Stimulated activated CD4-positive, alpha-beta T cell treated with anti-CD3 and anti-CD28 coated beads, Interleukin-15, amount 100 ng/mL, for 24 hours (primary cell): ENCODE data around the gene MAP2.

ENCODE experiments used
- DNase-seq: peaks from one replicate; pipeline ENCODE4 v3.0.0-alpha.2; 2020

The MAP2 gene

DNA sequence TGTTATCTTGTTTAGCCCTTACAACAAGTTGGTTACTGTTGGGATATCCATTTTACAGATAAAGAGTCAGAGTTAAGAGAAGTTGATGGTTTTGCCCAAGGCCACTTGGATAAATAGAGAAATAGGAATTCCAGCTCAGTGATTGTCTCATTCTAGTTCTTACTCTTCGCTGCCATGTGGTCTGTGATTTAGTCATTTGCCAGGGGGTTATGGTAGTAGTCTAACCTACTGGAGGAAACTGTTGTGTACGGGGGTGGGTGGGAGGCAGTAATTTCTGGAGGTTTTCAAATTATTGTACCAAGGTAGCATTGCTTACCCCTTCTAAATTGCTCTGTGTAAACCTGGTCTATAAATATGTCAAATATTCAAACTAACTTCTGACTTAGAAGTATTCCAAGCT, 110.4 kb downstream of the MAP2 start:
- DNase-seq = no peak

DNA sequence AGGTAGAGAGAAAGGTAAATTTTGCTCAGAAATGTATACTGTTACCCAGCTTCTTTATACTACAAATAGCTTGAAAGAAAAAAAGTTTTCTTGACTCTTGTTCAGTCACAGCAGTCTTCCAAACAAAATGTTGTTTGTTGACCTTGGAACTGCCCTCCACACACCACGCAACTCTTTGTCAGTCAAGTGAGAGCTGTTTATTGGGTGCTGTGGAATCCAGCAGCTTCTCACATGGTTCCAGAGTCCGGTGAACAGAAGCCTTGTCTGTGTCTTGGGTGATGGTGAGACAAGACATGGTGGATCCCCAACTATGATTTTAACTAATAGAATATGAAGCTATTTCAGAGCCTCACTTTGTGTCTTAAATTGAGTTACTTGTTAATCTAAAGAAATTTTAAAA, 112.5 kb downstream of the MAP2 start:
- no peak for DNase-seq

DNA sequence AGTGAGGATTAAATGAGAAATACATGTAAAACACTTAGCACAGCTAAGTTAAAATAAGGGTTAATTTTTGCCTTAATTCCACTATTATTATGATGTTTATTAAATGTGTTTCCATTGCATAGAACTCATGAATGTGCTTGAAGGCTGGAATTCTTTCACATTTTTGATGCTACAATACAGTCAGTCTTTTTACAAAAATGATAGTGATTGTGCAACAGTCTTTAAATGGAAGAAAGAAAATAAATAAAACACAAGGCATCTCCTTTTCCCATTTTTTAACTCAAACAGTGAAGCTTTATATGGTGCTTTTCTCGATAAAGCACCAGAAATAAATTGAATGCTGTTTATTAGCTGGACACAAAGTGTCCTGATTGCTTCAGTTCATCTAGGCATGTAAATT, 123.9 kb downstream of the MAP2 start:
- DNase-seq = no peak

DNA sequence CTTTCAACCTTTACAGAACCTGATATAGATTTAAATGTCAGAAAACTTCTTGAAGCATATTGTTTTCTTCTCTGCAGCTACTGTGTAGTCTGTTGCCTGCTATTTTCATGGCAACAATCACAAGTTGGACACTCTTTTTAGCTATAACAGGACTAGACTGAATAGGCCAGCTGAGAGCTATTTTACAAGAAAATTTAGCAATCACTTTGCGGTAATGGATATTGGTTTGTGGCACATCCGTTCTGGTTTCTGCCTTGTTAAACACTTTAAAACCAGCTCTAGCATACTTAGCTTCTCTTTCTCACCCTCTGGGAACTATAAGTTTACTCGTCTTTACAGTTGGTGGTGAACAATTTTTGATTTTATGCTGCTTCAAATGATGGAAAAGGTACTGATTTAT, 125.7 kb downstream of the MAP2 start:
- no peak for DNase-seq

DNA sequence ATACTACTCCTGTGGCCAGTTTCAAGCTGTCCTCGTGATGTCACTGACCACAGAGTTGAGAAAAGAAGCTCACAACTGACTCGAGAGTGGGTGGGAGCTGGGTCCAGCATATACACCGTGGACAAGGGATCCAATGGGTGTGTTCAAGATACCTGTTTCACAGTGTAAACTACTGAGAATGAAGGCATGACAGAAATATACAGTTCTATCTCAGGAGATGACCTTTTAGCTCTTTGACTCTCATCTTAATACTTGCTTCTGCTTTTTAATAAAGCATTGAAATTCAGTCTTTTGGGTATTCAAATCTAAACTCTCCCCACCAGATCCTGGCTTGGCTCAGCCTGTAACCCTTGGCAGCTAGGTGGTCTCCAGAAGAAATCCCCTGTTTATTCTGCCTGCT, 130.1 kb downstream of the MAP2 start:
- DNase-seq = no peak

DNA sequence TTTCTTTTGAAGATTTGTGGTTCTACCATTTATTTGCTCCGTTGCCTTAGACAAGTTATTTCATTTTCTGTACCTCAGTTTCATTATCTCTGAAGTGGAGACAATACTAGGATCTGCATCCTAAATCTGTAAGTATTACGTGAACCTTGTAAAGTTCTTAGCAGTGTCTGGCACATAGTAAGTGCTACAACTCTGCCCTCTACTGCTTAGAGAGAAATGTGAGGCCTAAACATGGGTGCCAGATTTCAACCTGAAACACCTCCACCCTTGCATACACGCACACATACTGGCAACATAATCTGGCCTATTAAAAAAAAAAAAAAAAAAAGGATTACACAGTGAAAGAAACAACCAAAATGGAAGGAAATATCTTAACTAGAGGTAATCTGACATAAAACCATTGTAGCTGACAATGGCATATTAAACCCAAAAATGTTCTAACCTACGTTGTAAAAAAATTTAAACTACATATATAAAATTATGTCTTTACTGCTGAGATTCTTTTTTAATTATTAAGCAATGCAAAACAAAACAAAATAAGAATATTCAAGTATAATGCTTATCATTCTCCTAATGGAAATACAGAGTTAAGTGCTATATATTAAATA, 132.6 kb downstream of the MAP2 start:
- no peak for DNase-seq

DNA sequence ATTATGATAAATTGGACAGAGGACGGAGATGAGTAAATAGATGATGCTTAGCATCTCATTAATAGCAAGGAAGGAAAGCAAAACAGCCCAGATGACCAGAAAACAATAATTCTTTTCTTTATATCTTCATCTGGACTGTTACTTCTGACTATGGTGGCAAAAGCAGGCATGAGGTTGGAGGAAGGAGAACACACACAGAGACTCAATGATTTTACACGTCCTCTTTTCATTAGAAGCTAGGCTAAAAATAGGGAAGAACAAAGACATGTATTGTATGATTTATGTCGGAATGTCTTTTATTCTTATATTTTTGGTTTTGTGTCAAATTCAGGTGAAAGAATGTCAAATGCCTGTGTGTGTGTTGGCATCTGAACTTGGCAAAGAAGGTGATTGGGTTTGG, 137.1 kb downstream of the MAP2 start:
- no peak for DNase-seq

DNA sequence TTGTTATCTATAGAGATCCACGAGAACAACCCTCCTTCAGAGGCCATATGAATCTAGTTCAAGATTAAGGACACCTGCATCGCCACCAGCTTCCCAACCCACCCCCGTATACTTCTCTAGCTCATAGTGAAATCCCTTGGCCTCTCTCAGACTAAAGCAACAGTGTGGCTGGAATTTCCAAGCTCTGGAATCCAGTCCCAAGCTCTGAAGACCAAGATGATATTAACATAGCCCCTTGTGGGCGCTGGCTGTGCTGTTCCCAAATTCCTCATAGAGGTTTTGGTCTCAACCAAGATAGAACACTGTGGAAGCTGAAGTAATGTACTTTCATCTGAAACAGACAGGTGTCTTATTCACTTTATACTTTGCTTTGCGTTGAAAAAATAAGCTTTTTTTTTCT, 139.6 kb downstream of the MAP2 start:
- no peak for DNase-seq

DNA sequence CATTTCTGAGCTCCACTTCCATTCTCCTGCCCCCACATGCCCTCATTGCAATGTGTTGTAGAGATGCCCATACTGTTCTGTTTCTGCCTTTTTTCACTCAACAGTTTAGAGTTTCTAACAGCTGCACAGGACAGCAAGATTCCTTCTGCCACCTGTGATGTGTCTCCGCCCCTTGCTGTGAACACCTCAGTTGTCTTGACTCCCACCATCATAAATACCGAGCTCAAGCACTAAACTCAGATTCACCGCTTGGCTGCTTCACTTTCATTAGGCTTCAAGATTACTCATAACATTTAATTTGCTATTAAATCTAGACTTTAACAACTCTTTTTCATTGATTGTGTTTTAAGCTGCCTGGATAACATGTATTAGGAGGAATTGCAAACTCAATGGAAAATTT, 141.0 kb downstream of the MAP2 start:
- DNase-seq = no peak

DNA sequence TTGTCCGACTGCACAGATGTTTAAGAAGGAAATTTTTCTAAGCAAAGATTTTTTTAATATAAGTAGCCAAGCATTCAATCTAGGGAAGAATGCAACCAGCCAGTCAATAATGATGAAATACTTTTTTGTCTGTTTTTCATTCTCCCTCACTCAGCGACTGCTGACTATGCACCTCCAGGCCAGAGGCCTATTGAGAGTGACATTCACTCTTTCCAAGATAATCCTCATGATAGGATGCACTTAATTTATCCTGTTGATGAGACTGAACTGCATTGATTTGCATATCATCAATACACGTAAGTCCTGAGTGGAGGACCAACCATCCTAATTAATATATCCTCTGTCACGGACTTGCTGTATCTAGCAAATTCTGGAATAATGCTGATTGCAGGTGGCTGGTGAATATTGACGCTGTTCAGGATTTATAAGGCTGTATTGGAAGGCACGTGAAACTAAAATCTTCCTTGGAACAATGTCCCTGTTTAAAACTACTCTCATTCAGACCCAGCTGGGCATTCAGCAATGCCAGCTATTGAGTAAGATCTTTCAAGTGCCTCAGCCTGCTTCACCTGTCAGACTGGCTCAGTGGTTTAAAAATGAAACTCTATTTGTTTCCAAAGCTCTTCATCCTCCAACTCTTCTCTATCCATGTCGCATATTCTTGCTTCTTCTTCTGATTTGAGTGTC, 142.2 kb downstream of the MAP2 start:
- no peak for DNase-seq

DNA sequence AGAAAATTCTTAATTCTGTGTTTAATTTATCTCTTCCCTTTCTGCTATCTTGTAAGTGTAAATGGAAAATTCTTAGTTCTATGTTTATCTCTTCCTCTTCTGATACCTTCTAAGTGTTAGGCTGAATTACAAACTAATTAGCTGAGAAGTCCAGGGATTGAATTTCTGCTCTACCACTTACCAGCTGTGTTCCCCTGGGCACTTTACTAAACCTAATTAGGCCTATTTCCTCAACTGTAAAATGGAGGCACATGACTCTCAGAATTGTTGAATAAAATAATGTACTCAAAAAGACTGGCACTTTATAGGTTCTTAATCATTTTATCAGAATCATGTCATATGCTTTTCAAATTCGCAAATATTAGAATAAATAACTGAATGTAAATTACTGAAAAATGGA, 146.3 kb downstream of the MAP2 start:
- no peak for DNase-seq

DNA sequence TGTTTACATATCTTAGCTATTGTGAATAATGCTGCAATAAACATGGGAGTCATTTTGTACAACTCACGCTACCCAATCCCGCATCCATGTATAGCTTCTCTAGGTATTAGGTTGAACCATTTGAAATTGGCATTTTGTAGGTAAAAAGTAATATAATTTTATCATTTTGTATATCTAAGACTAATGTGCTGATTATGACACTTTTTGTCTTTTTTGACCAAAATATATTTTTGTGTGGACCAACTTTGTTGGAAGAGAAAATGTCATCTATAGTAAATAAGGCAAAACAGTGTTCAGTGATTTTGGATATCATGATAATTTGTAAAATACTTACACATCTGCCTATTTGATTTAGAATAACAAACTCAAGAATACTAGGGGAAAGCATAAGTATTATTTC, 150.7 kb downstream of the MAP2 start:
- DNase-seq = no peak

DNA sequence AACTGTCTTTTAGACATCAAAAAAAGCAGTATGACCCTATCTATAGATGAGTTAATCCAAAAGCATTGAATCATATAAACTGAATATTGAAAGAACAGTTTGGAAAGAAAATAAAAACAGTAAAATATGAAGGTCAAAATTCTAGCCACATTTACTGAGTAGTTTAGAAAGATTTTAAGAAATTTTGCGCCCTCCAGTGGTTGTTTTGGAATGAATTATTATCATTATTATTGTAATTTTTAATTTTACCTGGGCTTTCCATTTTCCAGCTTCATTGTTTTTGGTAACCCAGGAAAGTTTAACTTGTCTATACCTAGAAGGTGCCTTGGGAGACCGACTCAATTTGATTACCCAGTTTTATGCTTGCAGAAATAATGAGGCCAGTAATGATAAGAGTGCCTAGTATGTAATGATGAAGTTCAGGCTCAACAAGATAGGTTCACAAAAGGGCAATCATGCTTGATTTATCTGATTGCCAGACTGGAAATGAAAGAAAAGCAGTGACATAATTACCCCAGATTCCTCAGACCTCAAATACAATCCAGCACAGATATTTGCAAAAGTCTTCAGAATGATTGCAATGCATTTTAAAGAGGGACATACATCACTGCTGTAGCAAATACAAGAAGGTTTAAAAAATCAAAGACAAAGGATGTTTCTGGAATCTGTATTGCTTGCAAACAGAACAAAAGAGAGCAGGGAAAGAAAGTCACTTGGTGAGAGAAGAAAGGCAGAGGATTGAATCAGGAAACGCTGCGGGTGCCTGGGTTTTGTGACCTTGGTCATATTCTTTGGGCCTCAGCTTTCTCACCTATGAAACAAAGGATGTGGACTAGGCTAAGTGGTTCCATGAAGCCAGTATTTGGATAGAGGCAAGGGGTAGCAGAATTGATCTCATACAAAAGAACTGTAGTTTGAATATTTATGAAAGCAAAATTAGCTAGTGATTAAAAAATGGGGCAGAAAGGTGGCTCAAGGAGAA, 153.8 kb downstream of the MAP2 start:
- DNase-seq = peak; percentile 4

DNA sequence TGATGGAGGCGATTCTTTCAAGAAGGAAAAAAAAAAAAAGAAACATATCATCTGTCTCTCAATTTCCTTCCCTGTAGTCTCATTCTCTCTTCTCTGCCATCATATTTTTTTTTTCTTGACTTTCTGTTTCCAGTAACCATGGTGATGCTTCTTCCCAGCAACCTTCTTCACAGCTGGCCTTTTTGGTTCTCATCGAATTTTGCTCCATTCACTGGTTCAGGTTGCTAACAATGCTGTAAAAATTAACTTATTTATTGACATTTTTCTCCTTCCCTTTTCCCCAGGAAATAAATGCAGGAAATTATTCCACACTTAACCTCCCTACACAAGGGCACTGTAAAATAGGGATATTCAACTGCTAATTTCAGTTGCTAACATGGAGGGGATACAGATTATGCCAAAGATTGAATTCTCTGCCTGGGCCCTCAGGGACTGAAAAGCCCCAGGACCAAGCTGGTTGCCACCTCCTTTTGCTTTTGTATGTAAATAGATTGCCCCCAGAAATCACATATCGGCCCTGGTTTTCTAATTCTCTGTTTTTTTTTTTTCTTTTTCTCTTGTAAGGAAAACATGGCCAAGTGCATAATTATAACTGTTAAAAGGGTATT, 154.7 kb downstream of the MAP2 start:
- DNase-seq = no peak

DNA sequence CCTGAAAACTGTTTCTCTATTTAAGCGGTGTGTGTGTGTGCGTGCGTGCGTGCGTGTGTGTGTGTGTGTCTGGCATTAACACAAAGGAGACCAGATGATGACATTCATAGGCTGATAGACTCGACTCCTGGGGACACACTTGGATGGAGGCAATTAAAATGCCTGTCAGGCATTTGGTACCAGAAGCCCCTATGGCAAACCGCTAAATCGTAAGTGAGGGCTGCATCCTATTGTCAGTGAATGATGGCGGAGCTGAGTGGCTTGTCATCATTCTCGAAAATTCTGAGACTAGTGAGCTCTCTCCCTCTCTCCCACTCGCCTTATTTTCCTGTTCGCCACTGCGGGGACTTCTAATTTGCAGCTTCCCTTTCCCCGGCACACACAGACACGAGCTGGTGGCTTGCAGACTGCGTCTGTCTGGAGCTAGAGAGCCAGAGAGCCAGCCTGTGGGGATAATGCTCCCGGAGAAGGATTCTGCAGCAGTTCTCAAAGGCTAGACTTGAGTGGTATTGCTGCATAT, 155.4 kb downstream of the MAP2 start:
- no peak for DNase-seq

DNA sequence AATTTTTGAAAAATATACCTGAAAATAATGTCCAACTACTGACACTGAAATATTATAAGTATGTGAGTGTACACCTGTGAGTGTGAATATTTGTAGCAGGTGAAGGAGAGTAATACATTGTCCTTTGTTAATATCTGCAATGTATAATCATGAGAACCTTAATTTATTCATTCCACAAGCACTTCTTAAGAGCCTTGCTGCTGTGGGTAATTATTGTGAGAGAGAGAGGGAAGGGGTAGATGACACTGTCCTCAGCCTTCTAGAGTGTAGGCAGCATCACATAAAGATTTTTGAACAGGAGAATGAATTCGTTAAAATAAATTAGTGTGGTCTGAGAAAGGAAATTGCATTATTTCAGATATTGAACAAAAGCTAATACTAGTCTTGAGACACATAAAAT, 157.2 kb downstream of the MAP2 start:
- no peak for DNase-seq

DNA sequence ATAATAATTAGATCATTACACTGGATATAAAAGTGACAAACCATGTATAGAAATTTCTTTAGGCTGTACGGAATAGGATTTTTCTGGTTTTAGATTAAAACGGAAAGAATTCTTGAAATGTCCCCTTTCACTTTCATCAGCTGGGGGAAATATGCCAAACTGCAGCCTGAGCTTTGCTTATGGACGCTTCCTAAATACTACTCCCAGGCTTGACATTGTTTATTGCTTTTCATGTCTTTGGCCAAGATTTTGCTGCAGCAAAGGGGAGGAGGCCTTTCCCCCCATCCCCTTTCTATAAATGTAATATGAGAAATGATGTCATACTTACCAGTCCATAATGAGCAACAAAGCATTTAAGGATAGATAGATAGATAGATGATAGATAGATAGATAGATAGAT, 158.4 kb downstream of the MAP2 start:
- no peak for DNase-seq

DNA sequence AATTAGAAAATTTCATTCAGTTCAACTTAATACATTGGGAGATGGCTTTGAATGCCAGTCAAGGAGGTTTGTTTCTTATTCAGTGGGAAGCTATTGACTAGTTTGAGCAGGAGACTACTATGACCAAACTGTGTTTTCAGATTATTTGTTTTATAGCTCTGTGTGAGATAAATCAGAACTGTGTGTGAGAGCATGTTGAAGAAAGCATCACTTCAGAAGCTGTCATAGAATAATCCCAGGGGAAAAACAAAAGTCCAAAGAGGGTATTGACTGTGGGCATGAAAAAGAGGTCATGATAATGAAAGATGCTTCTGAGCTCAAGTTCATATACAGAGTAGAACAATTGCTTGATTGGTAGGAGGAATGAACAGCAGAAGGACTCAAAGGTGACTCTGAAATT, 160.6 kb downstream of the MAP2 start:
- no peak for DNase-seq

DNA sequence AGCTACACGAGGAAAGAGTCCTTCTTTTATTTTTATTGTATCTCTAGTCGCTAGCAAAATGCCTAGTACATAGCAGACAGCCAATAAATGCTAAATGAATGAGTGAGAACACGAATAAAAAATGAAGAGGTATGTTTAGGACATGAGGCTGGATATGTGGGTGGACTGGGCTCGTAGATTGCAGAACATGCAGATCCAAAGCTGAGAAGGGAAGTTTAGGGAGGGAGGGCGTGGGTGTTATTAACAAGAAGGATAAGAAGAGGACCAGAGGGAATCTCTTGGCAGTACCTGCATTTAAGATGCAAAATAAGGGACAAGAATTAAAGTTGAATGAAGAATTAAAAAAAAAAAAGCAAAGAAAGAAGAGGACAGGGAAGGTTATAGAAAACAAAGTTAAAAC, 161.1 kb downstream of the MAP2 start:
- no peak for DNase-seq

DNA sequence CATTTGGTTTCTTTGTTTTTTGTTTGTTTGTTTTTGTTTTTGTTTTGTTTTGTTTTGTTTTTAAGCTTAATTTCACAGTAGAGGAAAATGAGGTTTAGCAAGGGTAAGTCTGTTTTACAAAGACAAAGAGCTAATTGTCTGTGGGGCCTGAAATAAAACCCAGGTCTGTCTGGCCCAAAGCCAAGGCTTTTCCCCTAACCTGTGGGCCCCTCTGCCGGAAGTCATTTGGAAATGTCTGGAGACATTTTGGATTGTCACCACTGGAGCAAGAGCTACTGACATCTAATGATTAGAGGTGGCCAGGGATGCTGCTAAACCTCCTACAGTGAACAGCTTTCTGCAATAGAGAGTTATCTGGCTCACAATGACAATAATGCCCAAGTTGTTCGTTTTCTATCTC, 167.2 kb downstream of the MAP2 start:
- DNase-seq = no peak

DNA sequence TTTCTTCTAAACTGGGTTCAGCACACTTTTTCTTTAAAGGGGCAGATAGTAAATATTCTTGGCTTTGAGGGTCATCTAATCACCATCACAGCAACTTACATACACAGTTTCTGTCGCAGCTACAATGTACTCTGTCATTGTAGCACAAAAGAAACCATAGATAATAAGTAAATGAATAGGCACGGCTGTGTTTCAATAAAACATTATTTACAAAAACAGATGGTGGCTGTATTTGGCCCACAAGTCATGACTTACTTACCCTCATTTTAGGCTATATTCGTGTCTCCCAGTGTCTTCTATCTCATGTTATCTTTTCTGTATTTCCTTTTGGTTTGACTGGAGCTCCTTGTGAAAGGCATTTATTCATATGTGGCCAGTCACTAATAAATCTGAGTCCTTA, 168.3 kb downstream of the MAP2 start:
- no peak for DNase-seq

DNA sequence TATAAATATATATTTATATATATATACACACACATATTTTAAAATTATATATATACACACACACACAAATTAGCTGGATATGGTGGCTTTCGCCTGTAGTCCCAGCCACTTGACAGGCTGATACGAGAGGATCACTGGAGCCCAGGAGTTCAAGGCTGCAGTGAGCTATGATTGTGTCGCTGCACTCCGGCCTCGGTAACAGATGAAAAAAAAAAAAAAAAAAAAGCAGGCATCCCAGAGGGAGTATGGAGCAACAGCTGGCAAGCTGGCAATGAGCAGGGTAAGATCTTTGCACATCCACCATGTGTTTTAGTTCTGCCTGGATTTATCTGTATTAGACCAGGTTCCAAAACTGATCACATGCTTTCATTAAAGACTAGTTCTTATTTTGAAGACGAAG, 170.1 kb downstream of the MAP2 start:
- no peak for DNase-seq

DNA sequence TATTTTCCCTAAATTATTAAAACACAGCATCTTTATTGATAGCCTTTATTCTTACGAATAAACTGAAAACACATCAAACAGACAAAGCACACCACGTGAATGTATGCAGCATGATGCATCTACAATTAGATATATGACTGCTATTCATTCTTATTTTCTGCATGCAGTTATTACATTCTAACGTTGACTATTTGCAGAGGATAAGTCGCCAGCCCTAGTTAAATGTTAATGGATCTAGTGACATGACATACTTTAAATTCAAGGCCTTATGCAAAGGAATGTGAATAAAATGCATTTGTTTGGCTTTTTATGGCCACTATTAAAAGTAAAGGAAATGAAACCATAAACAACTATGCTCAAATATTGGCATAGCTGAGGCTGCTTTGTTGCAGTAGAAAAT, 172.4 kb downstream of the MAP2 start:
- DNase-seq = no peak
